Neural crest cell (in vitro differentiated cells): ENCODE results near the gene GCH1. TPM values are rescaled to one million over a fixed set of nuclear protein-coding genes. Genes with fewer than 3 reads are reported as not detected.
"Not testable (repeated sequence)": the region's sequence is repeated elsewhere in the genome, so short reads cannot be mapped to it uniquely, and the experiment has no call there.

Source experiments
- DNase-seq: peaks from one replicate; pipeline ENCODE4 v3.0.0; 2021; ENCODE audit warnings: low read depth, mixed read lengths, low spot score
- H3K27ac Mint-ChIP-seq: one replicate; pipeline ENCODE4 v1.8.0; 2021; ENCODE audit warnings: mild to moderate bottlenecking, mixed read lengths; ENCODE audit not compliant: unreplicated experiment
- H3K27me3 Mint-ChIP-seq: 2 replicates; pipeline ENCODE4 v1.8.0; 2021; ENCODE audit warnings: low read depth, mild to moderate bottlenecking, mixed read lengths
- H3K36me3 Mint-ChIP-seq: 2 replicates; pipeline ENCODE4 v1.8.0; 2021; ENCODE audit warnings: low read depth, mild to moderate bottlenecking, mixed read lengths
- H3K4me1 Mint-ChIP-seq: 2 replicates; pipeline ENCODE4 v1.8.0; 2021; ENCODE audit warnings: mixed read lengths
- H3K4me3 Mint-ChIP-seq: one replicate; pipeline ENCODE4 v1.8.0; 2021; ENCODE audit warnings: mild to moderate bottlenecking, mixed read lengths
- H3K9me3 Mint-ChIP-seq: 2 replicates; pipeline ENCODE4 v1.8.0; 2021; ENCODE audit warnings: mixed read lengths
- total RNA-seq: library from RNA; stranded (reverse); gene quantifications from 2 replicates; pipeline ENCODE4 v1.2.1, GENCODE V29; 2021
- TF ChIP-seq, protein P1 (sequence below): fragments of 200-600 bp; sonication (generic); conservative IDR thresholded peaks from 2 replicates; pipeline ENCODE4 v1.5.0; 2021; ENCODE audit warnings: antibody characterized with exemption, mild to moderate bottlenecking

GCH1 gene
- total RNA-seq, 1 donor from 2014 or later, result 4.3 TPM

DNA sequence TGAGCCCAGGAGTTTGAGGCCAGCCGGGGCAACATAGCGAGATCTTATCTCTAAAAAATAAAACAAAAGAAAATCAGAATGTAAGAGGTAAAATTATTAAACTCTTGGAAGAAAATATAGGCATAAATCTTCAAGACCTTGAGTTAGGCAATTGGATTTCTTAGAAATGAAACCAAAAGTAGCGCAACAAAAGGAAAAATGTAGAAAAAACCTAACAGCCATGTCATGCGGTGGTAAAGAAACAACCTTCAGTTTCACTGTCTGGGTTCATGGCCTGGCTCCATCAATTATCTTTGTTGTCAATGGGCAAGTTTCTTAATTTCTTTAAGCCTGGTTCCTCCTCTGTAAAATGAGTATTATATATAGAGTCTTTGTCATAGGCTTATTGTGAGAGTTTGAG, 5.6 kb upstream of the GCH1 start:
- H3K27ac Mint-ChIP-seq, result no peak overlapping the region
- no peaks in the 10 kb centered on the region for H3K36me3 Mint-ChIP-seq
- DNase-seq, result no peak
- H3K4me3 Mint-ChIP-seq, result no peak overlapping the region
- H3K27me3 Mint-ChIP-seq, result peaks cover 4% of the 10 kb centered on the region
- peaks cover 5% of the 10 kb centered on the region for H3K4me1 Mint-ChIP-seq
- no peaks in the 10 kb centered on the region for H3K9me3 Mint-ChIP-seq
- TF ChIP-seq, protein P1, sequence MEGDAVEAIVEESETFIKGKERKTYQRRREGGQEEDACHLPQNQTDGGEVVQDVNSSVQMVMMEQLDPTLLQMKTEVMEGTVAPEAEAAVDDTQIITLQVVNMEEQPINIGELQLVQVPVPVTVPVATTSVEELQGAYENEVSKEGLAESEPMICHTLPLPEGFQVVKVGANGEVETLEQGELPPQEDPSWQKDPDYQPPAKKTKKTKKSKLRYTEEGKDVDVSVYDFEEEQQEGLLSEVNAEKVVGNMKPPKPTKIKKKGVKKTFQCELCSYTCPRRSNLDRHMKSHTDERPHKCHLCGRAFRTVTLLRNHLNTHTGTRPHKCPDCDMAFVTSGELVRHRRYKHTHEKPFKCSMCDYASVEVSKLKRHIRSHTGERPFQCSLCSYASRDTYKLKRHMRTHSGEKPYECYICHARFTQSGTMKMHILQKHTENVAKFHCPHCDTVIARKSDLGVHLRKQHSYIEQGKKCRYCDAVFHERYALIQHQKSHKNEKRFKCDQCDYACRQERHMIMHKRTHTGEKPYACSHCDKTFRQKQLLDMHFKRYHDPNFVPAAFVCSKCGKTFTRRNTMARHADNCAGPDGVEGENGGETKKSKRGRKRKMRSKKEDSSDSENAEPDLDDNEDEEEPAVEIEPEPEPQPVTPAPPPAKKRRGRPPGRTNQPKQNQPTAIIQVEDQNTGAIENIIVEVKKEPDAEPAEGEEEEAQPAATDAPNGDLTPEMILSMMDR, result no peak

GRCh38 chr14:54906075-54906474, 3.4 kb upstream of the GCH1 start:
- H3K4me1 Mint-ChIP-seq, result peaks cover 11% of the 10 kb centered on the region
- TF ChIP-seq, protein P1, result no peak
- H3K9me3 Mint-ChIP-seq, result no peaks in the 10 kb centered on the region
- no peak overlapping the region for H3K4me3 Mint-ChIP-seq
- no peaks in the 10 kb centered on the region for H3K36me3 Mint-ChIP-seq
- H3K27ac Mint-ChIP-seq, result no peak overlapping the region
- DNase-seq, result no peak
- peaks cover 18% of the 10 kb centered on the region for H3K27me3 Mint-ChIP-seq

GRCh38 chr14:54902143-54902520, 494 bp downstream of the GCH1 start:
- TF ChIP-seq, protein P1, result peak; percentile 6
- peaks cover 12% of the 10 kb centered on the region for H3K4me1 Mint-ChIP-seq
- H3K27me3 Mint-ChIP-seq, result peaks cover 30% of the 10 kb centered on the region
- H3K36me3 Mint-ChIP-seq, result no peaks in the 10 kb centered on the region
- H3K4me3 Mint-ChIP-seq, result peak overlapping the region; percentile 85
- DNase-seq, result peak; percentile 46
- no peaks in the 10 kb centered on the region for H3K9me3 Mint-ChIP-seq
- H3K27ac Mint-ChIP-seq, result no peak overlapping the region

DNA sequence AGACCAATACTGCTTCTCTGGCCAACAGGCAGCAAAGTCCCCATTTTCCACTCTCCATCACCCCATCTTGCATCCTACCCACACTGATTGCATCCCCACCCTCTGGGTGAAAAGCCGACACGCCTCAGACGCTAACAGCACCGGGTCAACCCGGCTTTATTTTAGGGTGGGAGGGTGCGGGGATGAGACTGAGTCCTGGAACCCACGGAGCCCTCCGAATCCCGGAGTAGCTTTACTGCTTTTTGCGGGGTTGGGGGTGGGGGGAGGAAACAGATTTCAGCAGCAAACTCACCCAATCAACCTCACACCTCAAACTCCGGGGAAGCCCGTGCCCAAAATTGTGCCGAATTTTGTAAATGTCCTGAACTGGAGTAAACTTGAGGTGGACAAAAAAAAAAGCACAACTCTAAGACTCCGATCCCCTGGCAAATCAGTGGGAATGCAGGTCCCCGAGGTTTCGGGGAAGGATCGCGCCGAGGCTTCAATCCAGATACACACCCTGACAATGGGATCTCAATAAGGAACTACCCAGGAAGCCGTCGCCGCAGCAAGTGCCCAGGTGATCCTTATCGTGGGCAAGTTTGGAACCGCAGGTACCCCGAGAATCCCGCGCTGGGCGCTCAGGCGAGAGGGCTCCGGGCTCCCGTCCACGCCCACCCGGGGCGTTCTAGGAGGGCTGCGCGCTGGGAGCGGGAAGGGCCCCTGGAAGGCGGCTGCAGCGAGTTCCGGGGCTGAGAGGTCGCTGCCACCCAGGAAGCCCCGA, 1.1 kb downstream of the GCH1 start:
- Mint-ChIP-seq H3K27ac (peak overlapping the region; percentile 43), H3K4me1 (peaks cover 8% of the 10 kb centered on the region), H3K9me3 (no peaks in the 10 kb centered on the region), H3K36me3 (no peaks in the 10 kb centered on the region), H3K27me3 (peaks cover 30% of the 10 kb centered on the region), H3K4me3 (peak overlapping the region; percentile 85)
- DNase-seq, result no peak
- TF ChIP-seq, protein P1, result no peak

DNA sequence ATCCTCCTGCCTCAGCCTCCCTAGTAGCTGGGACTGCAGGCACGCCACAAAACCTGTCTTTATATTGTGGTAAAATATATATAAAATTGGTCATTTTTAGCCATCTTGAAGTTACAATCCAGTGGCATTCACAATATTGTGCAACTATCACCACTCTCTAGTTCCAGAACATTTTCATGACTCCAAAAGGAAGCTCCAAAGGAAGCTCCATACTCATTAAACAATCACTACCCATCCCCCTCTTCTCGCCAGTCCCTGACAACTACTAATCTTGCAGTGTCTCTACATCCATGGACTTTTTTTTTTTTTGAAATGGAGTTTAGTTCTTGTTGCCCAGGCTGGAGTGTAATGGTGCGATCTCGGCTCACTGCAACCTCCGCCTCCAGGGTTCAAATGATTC, 3.1 kb downstream of the GCH1 start:
- TF ChIP-seq, protein P1, result no peak
- Mint-ChIP-seq H3K27ac (no peak overlapping the region), H3K36me3 (no peaks in the 10 kb centered on the region), H3K27me3 (peaks cover 34% of the 10 kb centered on the region), H3K4me3 (peak overlapping the region; percentile 38), H3K9me3 (no peaks in the 10 kb centered on the region), H3K4me1 (peaks cover 8% of the 10 kb centered on the region)
- no peak for DNase-seq

DNA sequence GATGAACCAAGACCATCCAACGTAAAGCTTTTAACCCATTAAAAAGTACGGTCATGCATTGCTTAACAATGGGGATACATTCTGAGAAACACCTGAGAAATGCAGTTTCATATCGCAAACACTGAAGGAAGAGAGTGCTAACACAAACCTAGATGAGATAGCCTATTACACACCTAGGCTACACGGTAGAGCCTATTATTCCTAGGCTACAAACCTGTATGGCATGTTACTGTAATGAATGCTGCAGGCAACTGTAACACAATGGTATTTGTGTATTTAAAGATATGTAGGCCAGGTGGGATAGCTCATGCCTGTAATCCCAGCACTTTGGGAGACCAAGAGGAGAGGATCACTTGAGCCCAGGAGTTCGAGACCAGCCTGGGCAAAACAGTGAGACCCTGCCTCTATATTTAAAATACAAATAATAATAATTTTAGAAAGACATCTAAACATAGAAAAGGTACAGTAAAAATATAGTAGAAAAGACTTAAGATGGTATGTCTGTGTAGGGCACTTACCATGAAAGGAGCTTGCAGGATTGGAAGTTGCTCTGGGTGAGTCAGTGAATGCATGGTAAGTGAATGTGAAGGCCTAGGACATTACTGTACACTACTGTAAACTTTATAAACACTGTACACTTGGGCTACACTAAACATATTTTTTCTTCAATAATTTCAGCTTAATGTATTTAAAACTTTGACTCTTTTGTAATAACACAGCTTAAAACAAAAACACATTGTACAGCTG, 4.6 kb downstream of the GCH1 start:
- not testable (repeated sequence) for H3K9me3 Mint-ChIP-seq, H3K4me1 Mint-ChIP-seq, H3K27ac Mint-ChIP-seq, H3K4me3 Mint-ChIP-seq, H3K36me3 Mint-ChIP-seq, DNase-seq
- peaks cover 30% of the 10 kb centered on the region for H3K27me3 Mint-ChIP-seq
